ENCODE results near the gene SLC12A8.

SLC12A8 gene

GRCh38 chr3:125055913-125056745, 156.4 kb downstream of the SLC12A8 start, which contains the start of gene HEG1:
TSS of gene HEG1 (minus strand) at chr3:125055997. CDS start at chr3:125055890, 107 bp downstream.
- Mint-ChIP-seq H3K4me3 (peak within 1 kb of the TSS; percentile 99), H3K27me3 (ENCODE audit: low read depth) (peaks cover 42% of the 10 kb centered on the region), H3K36me3 (ENCODE audit: low read depth) (peaks cover 9% of the 10 kb centered on the region), H3K4me1 (ENCODE audit: low read depth) (peaks cover 45% of the 10 kb centered on the region), H3K9me3 (no peaks in the 10 kb centered on the region), H3K27ac (peak within 1 kb of the TSS; percentile 93)

GRCh38 chr3:125055331-125055912, 157.1 kb downstream of the SLC12A8 start:
- Mint-ChIP-seq H3K4me1 (ENCODE audit: low read depth) (peaks cover 52% of the 10 kb centered on the region), H3K27ac (peak overlapping the region; percentile 93), H3K4me3 (peak overlapping the region; percentile 99), H3K9me3 (no peaks in the 10 kb centered on the region), H3K27me3 (ENCODE audit: low read depth) (peaks cover 39% of the 10 kb centered on the region), H3K36me3 (ENCODE audit: low read depth) (peaks cover 14% of the 10 kb centered on the region)

GRCh38 chr3:125054449-125055329, 157.9 kb downstream of the SLC12A8 start:
- Mint-ChIP-seq H3K4me3 (peak overlapping the region; percentile 99), H3K9me3 (no peaks in the 10 kb centered on the region), H3K36me3 (ENCODE audit: low read depth) (peaks cover 17% of the 10 kb centered on the region), H3K27me3 (ENCODE audit: low read depth) (peaks cover 33% of the 10 kb centered on the region), H3K27ac (peak overlapping the region; percentile 93), H3K4me1 (ENCODE audit: low read depth) (peaks cover 53% of the 10 kb centered on the region)

GRCh38 chr3:125054062-125054448, 158.5 kb downstream of the SLC12A8 start:
- H3K4me3 Mint-ChIP-seq = peak overlapping the region; percentile 99
- H3K27me3 Mint-ChIP-seq (ENCODE audit: low read depth) = peaks cover 33% of the 10 kb centered on the region
- no peaks in the 10 kb centered on the region for H3K9me3 Mint-ChIP-seq
- peak overlapping the region; percentile 93 for H3K27ac Mint-ChIP-seq
- H3K36me3 Mint-ChIP-seq (ENCODE audit: low read depth) = peaks cover 23% of the 10 kb centered on the region
- H3K4me1 Mint-ChIP-seq (ENCODE audit: low read depth) = peaks cover 58% of the 10 kb centered on the region

GRCh38 chr3:125053304-125053699, 159.2 kb downstream of the SLC12A8 start:
- peaks cover 27% of the 10 kb centered on the region for H3K36me3 Mint-ChIP-seq (ENCODE audit: low read depth)
- H3K9me3 Mint-ChIP-seq = no peaks in the 10 kb centered on the region
- H3K4me1 Mint-ChIP-seq (ENCODE audit: low read depth) = peaks cover 59% of the 10 kb centered on the region
- H3K27me3 Mint-ChIP-seq (ENCODE audit: low read depth) = peaks cover 32% of the 10 kb centered on the region
- peak overlapping the region; percentile 90 for H3K27ac Mint-ChIP-seq
- H3K4me3 Mint-ChIP-seq = peak overlapping the region; percentile 99

GRCh38 chr3:125052624-125053303, 159.8 kb downstream of the SLC12A8 start:
- Mint-ChIP-seq H3K27ac (peak overlapping the region; percentile 90), H3K9me3 (no peaks in the 10 kb centered on the region), H3K36me3 (ENCODE audit: low read depth) (peaks cover 28% of the 10 kb centered on the region), H3K4me3 (peak overlapping the region; percentile 99), H3K4me1 (ENCODE audit: low read depth) (peaks cover 62% of the 10 kb centered on the region), H3K27me3 (ENCODE audit: low read depth) (peaks cover 30% of the 10 kb centered on the region)

GRCh38 chr3:125051715-125052581, 160.6 kb downstream of the SLC12A8 start:
- H3K9me3 Mint-ChIP-seq = no peaks in the 10 kb centered on the region
- H3K4me1 Mint-ChIP-seq (ENCODE audit: low read depth) = peaks cover 62% of the 10 kb centered on the region
- peaks cover 25% of the 10 kb centered on the region for H3K27me3 Mint-ChIP-seq (ENCODE audit: low read depth)

GRCh38 chr3:125051205-125051604, 161.3 kb downstream of the SLC12A8 start:
- peak overlapping the region; percentile 90 for H3K27ac Mint-ChIP-seq
- peaks cover 60% of the 10 kb centered on the region for H3K4me1 Mint-ChIP-seq (ENCODE audit: low read depth)
- H3K4me3 Mint-ChIP-seq = peak overlapping the region; percentile 99
- peaks cover 32% of the 10 kb centered on the region for H3K36me3 Mint-ChIP-seq (ENCODE audit: low read depth)
- peaks cover 20% of the 10 kb centered on the region for H3K27me3 Mint-ChIP-seq (ENCODE audit: low read depth)
- no peaks in the 10 kb centered on the region for H3K9me3 Mint-ChIP-seq

More at GRCh38 chr3:125051715-125052581, 160.6 kb downstream of the SLC12A8 start:
- H3K36me3 Mint-ChIP-seq (ENCODE audit: low read depth) = peaks cover 30% of the 10 kb centered on the region
- peak overlapping the region; percentile 90 for H3K27ac Mint-ChIP-seq
- peak overlapping the region; percentile 99 for H3K4me3 Mint-ChIP-seq

- H3K4me1 Mint-ChIP-seq (ENCODE audit: low read depth) = peaks cover 60% of the 10 kb centered on the region
- no peak overlapping the region for H3K27ac Mint-ChIP-seq
- peaks cover 20% of the 10 kb centered on the region for H3K27me3 Mint-ChIP-seq (ENCODE audit: low read depth)
- H3K4me3 Mint-ChIP-seq = no peak overlapping the region
- H3K36me3 Mint-ChIP-seq (ENCODE audit: low read depth) = peaks cover 32% of the 10 kb centered on the region
- H3K9me3 Mint-ChIP-seq = no peaks in the 10 kb centered on the region
Measured at GRCh38 chr3:125050488-125051090, 162.0 kb downstream of the SLC12A8 start.

- H3K36me3 Mint-ChIP-seq (ENCODE audit: low read depth) = peaks cover 24% of the 10 kb centered on the region
- H3K27me3 Mint-ChIP-seq (ENCODE audit: low read depth) = peaks cover 20% of the 10 kb centered on the region
- H3K4me1 Mint-ChIP-seq (ENCODE audit: low read depth) = peaks cover 42% of the 10 kb centered on the region
- no peak overlapping the region for H3K4me3 Mint-ChIP-seq
- no peaks in the 10 kb centered on the region for H3K9me3 Mint-ChIP-seq
- H3K27ac Mint-ChIP-seq = no peak overlapping the region
Measured at GRCh38 chr3:125048282-125048681, 164.3 kb downstream of the SLC12A8 start.

- no peak overlapping the region for H3K27ac Mint-ChIP-seq
- peaks cover 23% of the 10 kb centered on the region for H3K4me1 Mint-ChIP-seq (ENCODE audit: low read depth)
- H3K36me3 Mint-ChIP-seq (ENCODE audit: low read depth) = peaks cover 31% of the 10 kb centered on the region
- H3K27me3 Mint-ChIP-seq (ENCODE audit: low read depth) = peaks cover 20% of the 10 kb centered on the region
- H3K9me3 Mint-ChIP-seq = no peaks in the 10 kb centered on the region
- H3K4me3 Mint-ChIP-seq = no peak overlapping the region
Measured at GRCh38 chr3:125045965-125046364, 166.6 kb downstream of the SLC12A8 start.

GRCh38 chr3:125045194-125045593, 167.4 kb downstream of the SLC12A8 start:
- peaks cover 27% of the 10 kb centered on the region for H3K36me3 Mint-ChIP-seq (ENCODE audit: low read depth)
- H3K4me3 Mint-ChIP-seq = no peak overlapping the region
- peaks cover 16% of the 10 kb centered on the region for H3K27me3 Mint-ChIP-seq (ENCODE audit: low read depth)
- H3K4me1 Mint-ChIP-seq (ENCODE audit: low read depth) = peaks cover 16% of the 10 kb centered on the region
- no peak overlapping the region for H3K27ac Mint-ChIP-seq
- no peaks in the 10 kb centered on the region for H3K9me3 Mint-ChIP-seq

Measured in T-helper 1 cell treated with Interleukin-12 subunit alpha and Interleukin-12 subunit beta and Interleukin-4 antibody, amounts not matched to agents 30 μg/mL and 1 μg/mL, for 36 hours (primary cell).